A549 (cell line): ENCODE data around the gene SLC28A1. TPM values are rescaled to one million over a fixed set of nuclear protein-coding genes. Genes with fewer than 3 reads are reported as not detected.

Experiments used
- ATAC-seq, 2 experiments: fragments of 200-7000 bp in 1 of 2; fragments of >200 bp in 1 of 2; cut with Nextera tagmentation in 1 of 2; cut with Tn5 transposase in 1 of 2; 3 replicates each; pipeline versions ENCODE4 v1.8.0 to v1.9.1; 2018 to 2020; ENCODE audit warnings: mild to moderate bottlenecking in 1 of 2, moderate library complexity in 1 of 2
- CTCF ChIA-PET: fragments of 300-600 bp; sonication (Branson Sonifier 250); formaldehyde crosslinking; extraction: SDS; loops from one replicate; lab custom pipeline; 2021; ENCODE audit warnings: antibody characterized with exemption, inconsistent platforms; lab: Yijun Ruan, JAX
- POLR2A ChIA-PET: fragments of 350-600 bp; formaldehyde crosslinking; extraction: SDS; loops from one replicate; lab custom pipeline; 2021; ENCODE audit warnings: antibody characterized with exemption, inconsistent platforms; lab: Yijun Ruan, JAX
- DNase-seq, 2 experiments: peaks; one replicate each; pipeline versions ENCODE4 v3.0.0 to v3.0.0-alpha.2; 2011 to 2016; ENCODE audit warnings: low read depth in 1 of 2, low spot score in 1 of 2
- FAIRE-seq: peaks from 2 replicates; lab custom pipeline; 2011; peaks lifted over from hg19 to GRCh38; lab: Jason Lieb, UNC
- H3K27ac ChIP-seq, 2 experiments: fragments of >200 bp; sonication (Bioruptor Twin); formaldehyde crosslinking; 3 replicates each; pipeline ENCODE4 v1.5.1; 2016 to 2017
- H3K4me1 ChIP-seq: fragments of >200 bp; sonication (Bioruptor Twin); formaldehyde crosslinking; 3 replicates; pipeline ENCODE4 v1.6.1; 2016
- H3K4me2 ChIP-seq: fragments of >200 bp; sonication (Bioruptor Twin); formaldehyde crosslinking; 3 replicates; pipeline ENCODE4 v1.6.1; 2016
- H3K4me3 ChIP-seq: fragments of >200 bp; sonication (Bioruptor Twin); formaldehyde crosslinking; 3 replicates; pipeline ENCODE4 v1.5.1; 2016
- H3K9me3 ChIP-seq: fragments of >200 bp; sonication (Bioruptor Twin); formaldehyde crosslinking; 3 replicates; pipeline ENCODE4 v1.6.1; 2016
- EHF ChIP-seq: fragments of 250-450 bp; sonication (Bioruptor Pico); IDR thresholded peaks from 2 replicates; pipeline ENCODE4 v1.5.0; 2020; ENCODE audit warnings: mild to moderate bottlenecking
- EHMT2 ChIP-seq: fragments of 200-600 bp; sonication (generic); IDR thresholded peaks from 2 replicates; pipeline ENCODE4 v1.6.1; 2016; ENCODE audit warnings: antibody characterized with exemption, low read depth, mild to moderate bottlenecking, moderate library complexity
- FOXS1 ChIP-seq: fragments of 250-450 bp; sonication (Bioruptor Pico); IDR thresholded peaks from 2 replicates; pipeline ENCODE4 v1.5.0; 2020; ENCODE audit warnings: mild to moderate bottlenecking, moderate library complexity
- HEYL ChIP-seq: fragments of 250-450 bp; sonication (Bioruptor Pico); IDR thresholded peaks from 2 replicates; pipeline ENCODE4 v1.8.0; 2021; ENCODE audit warnings: mild to moderate bottlenecking, moderate library complexity
- JUN ChIP-seq, 2 experiments: fragments of >200 bp; sonication (Bioruptor Twin); formaldehyde crosslinking; IDR thresholded peaks; 2 replicates in 1 of 2; 3 replicates in 1 of 2; pipeline ENCODE4 v1.6.1; 2016 to 2017
- KDM1A ChIP-seq: fragments of 200-600 bp; sonication (generic); IDR thresholded peaks from 2 replicates; pipeline ENCODE4 v1.6.1; 2016; ENCODE audit warnings: low read depth, mild to moderate bottlenecking
- MAFK ChIP-seq: fragments of 450-650 bp; IDR thresholded peaks from 2 replicates; pipeline ENCODE4 v1.6.1; 2014; ENCODE audit not compliant: partially characterized antibody
- MYC ChIP-seq: IDR thresholded peaks from 2 replicates; pipeline ENCODE4 v1.6.1; 2012; ENCODE audit warnings: mild to moderate bottlenecking, inconsistent platforms, low read length, improper control_type of control experiment, borderline replicate concordance
- NPAS2 ChIP-seq: fragments of 250-450 bp; sonication (Bioruptor Pico); IDR thresholded peaks from 2 replicates; pipeline ENCODE4 v1.8.0; 2022; ENCODE audit warnings: mild to moderate bottlenecking, moderate library complexity, borderline replicate concordance
- NR3C1 ChIP-seq: fragments of >200 bp; sonication (Bioruptor Twin); formaldehyde crosslinking; IDR thresholded peaks from 3 replicates; pipeline ENCODE4 v1.6.1; 2017
- RFX5 ChIP-seq: fragments of 450-650 bp; IDR thresholded peaks from 2 replicates; pipeline ENCODE4 v1.7.1; 2014; ENCODE audit warnings: antibody characterized with exemption, mild to moderate bottlenecking, moderate library complexity
- RNF2 ChIP-seq: fragments of 200-600 bp; sonication (generic); IDR thresholded peaks from 2 replicates; pipeline ENCODE4 v1.6.1; 2016; ENCODE audit warnings: low read depth, mild to moderate bottlenecking, antibody characterized with exemption, moderate library complexity, borderline replicate concordance
- SMC3 ChIP-seq: fragments of >200 bp; sonication (Bioruptor Twin); formaldehyde crosslinking; IDR thresholded peaks from 3 replicates; pipeline ENCODE4 v1.6.1; 2018; ENCODE audit warnings: inconsistent platforms
- ZFP36 ChIP-seq: fragments of 450-650 bp; IDR thresholded peaks from 2 replicates; pipeline ENCODE4 v1.6.1; 2014; ENCODE audit warnings: borderline replicate concordance; ENCODE audit not compliant: partially characterized antibody
- WGBS: methylation state at CpG from one replicate; pipeline ENCODE4 v1.1.6; 2017; ENCODE audit errors: missing lambda C conversion rate; 5-methylcytosine and 5-hydroxymethylcytosine counted together
- polyA plus RNA-seq, 4 experiments: library from polyadenylated mRNA; depleted of rRNA in 3 of 4; stranded (reverse); fragments of >200 nt; fragmentation: RNase III in 1 of 4; extraction: RNeasy Plus Mini Kit Qiagen cat#74134 plus additional on column Dnase treatment in 1 of 4; gene quantifications; 2 replicates in 3 of 4; 3 replicates in 1 of 4; pipeline ENCODE4 v1.2.3, GENCODE V29; 2011 to 2017
- TF ChIP-seq, protein P1 (sequence below): IDR thresholded peaks from 2 replicates; pipeline ENCODE4 v1.6.1; 2012
- TF ChIP-seq, protein P2 (sequence below): fragments of >200 bp; sonication (Bioruptor Twin); formaldehyde crosslinking; IDR thresholded peaks from 2 replicates; pipeline ENCODE4 v1.6.1; 2016
- TF ChIP-seq, protein P3 (sequence below): fragments of >200 bp; sonication (Bioruptor Twin); formaldehyde crosslinking; IDR thresholded peaks from 3 replicates; pipeline ENCODE4 v1.6.1; 2016
- TF ChIP-seq, protein P4 (sequence below): fragments of 450-650 bp; IDR thresholded peaks from 2 replicates; pipeline ENCODE4 v1.6.1; 2014; ENCODE audit warnings: antibody characterized with exemption

SLC28A1 gene
- polyA plus RNA-seq, 2 of the 4 experiments (the other 2 are of a cell fraction): 0.06 to 0.13 TPM

DNA sequence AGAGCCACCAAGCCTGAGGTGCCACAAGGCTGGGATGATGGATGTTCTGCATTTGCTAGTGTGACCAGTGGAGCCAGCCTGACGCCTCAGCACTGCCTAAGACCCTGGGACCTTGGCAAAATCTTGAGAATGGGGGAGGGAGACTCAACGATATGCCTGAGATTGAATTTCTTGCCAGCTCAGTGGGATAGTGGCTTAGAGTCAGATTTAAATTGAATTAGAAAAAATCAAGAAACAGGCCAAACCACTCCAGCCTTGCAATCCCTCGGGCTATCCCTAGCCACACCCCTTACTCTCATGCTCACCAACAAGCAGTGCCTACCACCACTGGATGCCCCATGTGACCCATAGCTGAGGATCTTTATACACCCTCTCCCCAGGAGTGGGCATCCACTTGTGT lies 78.5 kb downstream of the SLC28A1 start:
- ChIA-PET POLR2A (no interaction called here), CTCF (interaction anchor here (0.6 to 2.7 kb wide), 9 partner anchors 9 to 396 kb away, joined by 3 to 8 read pairs (median 4); no protein-coding TSS in a partner anchor)
- Histone ChIP-seq H3K4me2 (no peak overlapping the region), H3K9me3 (peaks cover 24% of the 10 kb centered on the region), H3K4me3 (no peak overlapping the region), H3K27ac (no peak overlapping the region), H3K4me1 (no peaks in the 10 kb centered on the region)
- no peak for TF ChIP-seq NR3C1
- no peak for TF ChIP-seq HEYL
- 58% methylated on average over 3 of the region's 3 CpGs for WGBS
- DNase-seq: no peak
- no peak for FAIRE-seq
- peak in 1 of 2 experiments; percentile 15; a peak in 2 of 6 replicates for ATAC-seq

DNA sequence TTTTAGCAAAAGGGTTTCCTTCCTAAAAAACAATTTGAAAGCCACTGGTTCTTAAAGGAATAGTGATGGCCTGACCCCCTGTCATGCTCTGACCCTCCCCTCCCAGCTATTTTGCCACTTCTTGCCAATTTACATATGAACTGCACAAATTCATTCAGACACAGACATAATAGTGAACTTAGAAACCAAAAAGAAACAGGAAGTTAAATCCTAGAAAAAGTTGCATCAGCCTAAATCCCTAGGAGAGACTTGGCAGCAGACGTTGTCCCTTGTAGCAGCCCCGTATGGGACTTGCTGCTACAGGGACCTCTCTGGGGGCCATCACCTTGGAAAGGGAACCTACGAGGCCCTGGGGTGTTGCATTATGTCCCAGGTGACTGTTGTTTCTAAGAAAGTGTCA lies 82.9 kb downstream of the SLC28A1 start:
- 69% methylated on average over 3 of the region's 3 CpGs for WGBS
- no peak for DNase-seq
- no peaks in the 10 kb centered on the region for H3K4me1 ChIP-seq
- TF ChIP-seq RFX5 (no peak), SMC3 (no peak), JUN (IDR thresholded peaks at IDR 0.05) (no peak), FOXS1 (CRISPR knock-in tag) (no peak), MAFK (no peak), ZFP36 (no peak)
- TF ChIP-seq, protein P1, sequence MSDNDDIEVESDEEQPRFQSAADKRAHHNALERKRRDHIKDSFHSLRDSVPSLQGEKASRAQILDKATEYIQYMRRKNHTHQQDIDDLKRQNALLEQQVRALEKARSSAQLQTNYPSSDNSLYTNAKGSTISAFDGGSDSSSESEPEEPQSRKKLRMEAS: no peak
- TF ChIP-seq, protein P2, sequence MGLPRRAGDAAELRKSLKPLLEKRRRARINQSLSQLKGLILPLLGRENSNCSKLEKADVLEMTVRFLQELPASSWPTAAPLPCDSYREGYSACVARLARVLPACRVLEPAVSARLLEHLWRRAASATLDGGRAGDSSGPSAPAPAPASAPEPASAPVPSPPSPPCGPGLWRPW: no peak
- ChIA-PET POLR2A (no interaction called here), CTCF (interaction anchor here (1.0 to 2.1 kb wide), 4 partner anchors 12 to 25 kb away, joined by 3 to 12 read pairs (median 6); partner anchors contain the start of gene PDE8A)
- H3K9me3 ChIP-seq: peaks cover 24% of the 10 kb centered on the region
- ATAC-seq: no peak
- FAIRE-seq: no peak
- no peak overlapping the region for H3K4me3 ChIP-seq
- no peak overlapping the region for H3K4me2 ChIP-seq
- H3K27ac ChIP-seq: peak overlapping the region in 1 of 2 experiments; percentile 42; a peak in 2 of 6 replicates

DNA sequence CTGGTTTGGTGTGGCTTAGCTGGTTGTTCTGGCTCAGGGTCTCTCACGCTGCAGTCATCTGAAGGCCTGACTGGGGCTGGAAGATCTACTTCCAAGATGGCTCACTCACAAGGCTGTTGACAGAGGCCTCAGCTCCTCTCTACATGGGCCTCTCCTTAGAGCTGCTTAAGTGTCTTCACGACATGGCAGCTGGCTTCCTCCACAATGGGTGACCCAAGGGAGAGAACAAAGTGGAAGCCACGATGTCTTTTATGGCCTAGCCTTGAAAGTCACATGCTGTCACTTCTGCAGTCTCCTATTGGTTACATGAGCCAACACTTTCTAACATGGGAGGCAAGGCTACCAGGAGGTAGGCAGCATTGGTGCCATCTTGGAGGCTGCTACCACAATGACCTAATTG lies 83.8 kb downstream of the SLC28A1 start:
- H3K4me3 ChIP-seq: no peak overlapping the region
- FAIRE-seq (no peak), DNase-seq (no peak), ATAC-seq (no peak)
- no peak for TF ChIP-seq EHMT2
- TF ChIP-seq ZFP36: no peak
- TF ChIP-seq, protein P3, sequence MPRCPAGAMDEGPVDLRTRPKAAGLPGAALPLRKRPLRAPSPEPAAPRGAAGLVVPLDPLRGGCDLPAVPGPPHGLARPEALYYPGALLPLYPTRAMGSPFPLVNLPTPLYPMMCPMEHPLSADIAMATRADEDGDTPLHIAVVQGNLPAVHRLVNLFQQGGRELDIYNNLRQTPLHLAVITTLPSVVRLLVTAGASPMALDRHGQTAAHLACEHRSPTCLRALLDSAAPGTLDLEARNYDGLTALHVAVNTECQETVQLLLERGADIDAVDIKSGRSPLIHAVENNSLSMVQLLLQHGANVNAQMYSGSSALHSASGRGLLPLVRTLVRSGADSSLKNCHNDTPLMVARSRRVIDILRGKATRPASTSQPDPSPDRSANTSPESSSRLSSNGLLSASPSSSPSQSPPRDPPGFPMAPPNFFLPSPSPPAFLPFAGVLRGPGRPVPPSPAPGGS: no peak
- TF ChIP-seq MYC: no peak
- TF ChIP-seq, protein P4, sequence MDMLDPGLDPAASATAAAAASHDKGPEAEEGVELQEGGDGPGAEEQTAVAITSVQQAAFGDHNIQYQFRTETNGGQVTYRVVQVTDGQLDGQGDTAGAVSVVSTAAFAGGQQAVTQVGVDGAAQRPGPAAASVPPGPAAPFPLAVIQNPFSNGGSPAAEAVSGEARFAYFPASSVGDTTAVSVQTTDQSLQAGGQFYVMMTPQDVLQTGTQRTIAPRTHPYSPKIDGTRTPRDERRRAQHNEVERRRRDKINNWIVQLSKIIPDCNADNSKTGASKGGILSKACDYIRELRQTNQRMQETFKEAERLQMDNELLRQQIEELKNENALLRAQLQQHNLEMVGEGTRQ: no peak
- no peak for TF ChIP-seq EHF
- TF ChIP-seq NPAS2: no peak
- H3K27ac ChIP-seq: no peak overlapping the region
- H3K4me1 ChIP-seq: no peaks in the 10 kb centered on the region
- no peak overlapping the region for H3K4me2 ChIP-seq
- WGBS: 83% methylated on average over 3 of the region's 3 CpGs
- ChIA-PET CTCF (interaction anchor here (0.6 to 2.7 kb wide), 6 partner anchors 11 to 93 kb away, joined by 3 to 6 read pairs (median 4); no protein-coding TSS in a partner anchor), POLR2A (no interaction called here)
- peaks cover 24% of the 10 kb centered on the region for H3K9me3 ChIP-seq

DNA sequence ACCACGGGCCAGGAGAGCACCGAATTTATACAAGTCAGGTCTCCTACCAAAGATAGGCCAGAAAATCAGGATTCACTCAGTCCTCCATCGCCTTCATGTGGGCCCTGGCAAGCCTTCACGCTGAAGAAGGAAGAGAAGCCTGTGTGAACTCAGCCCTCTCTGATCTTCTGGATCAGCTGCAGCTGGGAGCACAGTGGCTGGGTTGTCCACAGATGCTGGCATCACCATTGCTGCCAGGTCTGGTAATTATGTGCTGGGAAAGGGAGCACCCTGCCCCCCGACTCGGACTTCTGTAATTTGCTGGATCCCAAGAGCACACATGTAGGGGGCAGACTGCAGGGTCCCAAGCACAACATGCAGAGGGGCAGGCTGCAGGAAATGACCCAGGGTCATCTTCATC lies 84.8 kb downstream of the SLC28A1 start:
- Histone ChIP-seq H3K4me3 (no peak overlapping the region), H3K9me3 (peaks cover 20% of the 10 kb centered on the region), H3K4me1 (no peaks in the 10 kb centered on the region), H3K27ac (no peak overlapping the region), H3K4me2 (no peak overlapping the region)
- FAIRE-seq (no peak), ATAC-seq (no peak), DNase-seq (no peak)
- CTCF ChIA-PET: interaction anchor here (1.0 to 2.9 kb wide), 10 partner anchors 10 to 92 kb away, joined by 3 to 8 read pairs (median 4); no protein-coding TSS in a partner anchor
- no peak for TF ChIP-seq KDM1A
- TF ChIP-seq, protein P3: no peak
- no peak for TF ChIP-seq MAFK
- no peak for TF ChIP-seq RNF2
- 77% methylated on average over 5 of the region's 6 CpGs for WGBS
- POLR2A ChIA-PET: interaction anchor here (1.0 kb wide), 1 partner anchor 11 kb away, joined by 6 read pairs; no protein-coding TSS in a partner anchor
